Endothelial cell of umbilical vein (primary cell): ENCODE results near the gene ATXN1. TPM values are rescaled to one million over a fixed set of nuclear protein-coding genes. Genes with fewer than 3 reads are reported as not detected.

Experiments
- BruUV-seq: library from RNA; stranded (reverse); fragments of 400-500 nt; replicated peaks from 2 replicates; lab custom pipeline; 2021; lab: Mats Ljungman, UMichigan
- CTCF ChIA-PET: fragments of 300-600, 350-600 bp; sonication (Branson Sonifier 250); formaldehyde crosslinking; loops from one replicate; lab custom pipeline; 2021; ENCODE audit warnings: antibody characterized with exemption, inconsistent platforms; lab: Charles Lee
- POLR2A ChIA-PET: fragments of 300-600, 350-600 bp; sonication (Branson Sonifier 250); formaldehyde crosslinking; loops from one replicate; lab custom pipeline; 2021; ENCODE audit warnings: antibody characterized with exemption, inconsistent platforms; lab: Charles Lee
- DNase-seq: peaks from one replicate; pipeline ENCODE4 v3.0.0-alpha.2; 2011; ENCODE audit warnings: low read depth, low spot score
- FAIRE-seq: peaks from 2 replicates; lab custom pipeline; 2011; peaks lifted over from hg19 to GRCh38; lab: Jason Lieb, UNC
- H2AFZ ChIP-seq: 2 replicates; pipeline ENCODE4 v1.6.0; 2012; ENCODE audit warnings: low read depth, low read length, control low read depth, inconsistent platforms
- H3K27ac ChIP-seq: 2 replicates; pipeline ENCODE4 v1.5.1; 2011; ENCODE audit warnings: low read depth, mild to moderate bottlenecking, control low read depth, low read length, moderate library complexity; ENCODE audit not compliant: insufficient read depth
- H3K27me3 ChIP-seq, 2 experiments: 2 replicates each; pipeline versions ENCODE4 v1.6.0 to v1.6.1; 2011; ENCODE audit warnings: low read length in 2 of 2, mixed read lengths in 1 of 2; ENCODE audit not compliant: control insufficient read depth in 2 of 2, insufficient read depth in 2 of 2
- H3K36me3 ChIP-seq, 2 experiments: 2 replicates in 1 of 2; 3 replicates in 1 of 2; pipeline ENCODE4 v1.5.1; 2011; ENCODE audit warnings: low read length in 2 of 2, mild to moderate bottlenecking in 1 of 2, moderate library complexity in 1 of 2; ENCODE audit not compliant: control insufficient read depth in 2 of 2, insufficient read depth in 2 of 2; ENCODE audit errors: extremely low read depth in 1 of 2
- H3K4me1 ChIP-seq: 3 replicates; pipeline ENCODE4 v1.5.1; 2011; ENCODE audit warnings: mild to moderate bottlenecking, low read length; ENCODE audit not compliant: control insufficient read depth, insufficient read depth; ENCODE audit errors: extremely low read depth
- H3K4me2 ChIP-seq: 2 replicates; pipeline ENCODE4 v1.6.1; 2011; ENCODE audit warnings: low read length, control low read depth, mixed read lengths; ENCODE audit not compliant: insufficient read depth
- H3K4me3 ChIP-seq, 3 experiments: fragments of 200-600 bp in 1 of 3; sonication (generic), shearing (Covaris generic) in 1 of 3; replicated peaks in 1 of 3; 2 replicates each; pipeline ENCODE4 v1.5.1; 2011 to 2016; ENCODE audit warnings: control low read depth in 3 of 3, low read length in 3 of 3, mild to moderate bottlenecking in 2 of 3, inconsistent platforms in 1 of 3, low read depth in 1 of 3, moderate library complexity in 1 of 3; ENCODE audit not compliant: insufficient read depth in 1 of 3
- H3K79me2 ChIP-seq: 2 replicates; pipeline ENCODE4 v1.6.0; 2012; ENCODE audit warnings: low read length, inconsistent platforms; ENCODE audit not compliant: control insufficient read depth, insufficient read depth
- H3K9ac ChIP-seq: replicated peaks from 2 replicates; pipeline ENCODE3; 2011; ENCODE audit warnings: low read length, control low read depth; ENCODE audit not compliant: insufficient read depth; ENCODE audit errors: extremely low read depth
- H3K9me1 ChIP-seq: replicated peaks from 3 replicates; pipeline ENCODE4 v1.6.0; 2011; ENCODE audit warnings: mild to moderate bottlenecking, low read length; ENCODE audit not compliant: control insufficient read depth, insufficient read depth; ENCODE audit errors: extremely low read depth
- H3K9me3 ChIP-seq: replicated peaks from 2 replicates; pipeline ENCODE4 v1.5.1; 2012; ENCODE audit warnings: low read length, inconsistent platforms; ENCODE audit not compliant: control insufficient read depth, insufficient read depth
- H4K20me1 ChIP-seq: replicated peaks from 2 replicates; pipeline ENCODE3; 2011; ENCODE audit warnings: mild to moderate bottlenecking, low read length; ENCODE audit not compliant: control insufficient read depth, insufficient read depth; ENCODE audit errors: extremely low read depth
- EZH2 ChIP-seq: IDR thresholded peaks from 2 replicates; pipeline ENCODE4 v1.6.1; 2012; ENCODE audit warnings: borderline replicate concordance, low read depth, mild to moderate bottlenecking, moderate library complexity, low read length, inconsistent platforms; ENCODE audit not compliant: severe bottlenecking
- FOS ChIP-seq: IDR thresholded peaks from 2 replicates; pipeline ENCODE4 v1.6.1; 2011; ENCODE audit warnings: mild to moderate bottlenecking, low read length, moderate library complexity, borderline replicate concordance; ENCODE audit not compliant: insufficient read depth
- GATA2 ChIP-seq: IDR thresholded peaks from 2 replicates; pipeline ENCODE4 v1.7.0; 2011; ENCODE audit warnings: low read depth, mild to moderate bottlenecking, moderate library complexity, mixed read lengths, low read length; ENCODE audit not compliant: insufficient read length, insufficient read depth
- JUN ChIP-seq: IDR thresholded peaks from 2 replicates; pipeline ENCODE4 v1.6.1; 2011; ENCODE audit warnings: borderline replicate concordance, low read depth; ENCODE audit not compliant: insufficient read length, insufficient read depth
- MAX ChIP-seq: IDR thresholded peaks from 2 replicates; pipeline ENCODE4 v1.6.1; 2011; ENCODE audit not compliant: insufficient read depth, insufficient read length
- MYC ChIP-seq: IDR thresholded peaks from one replicate; pipeline ENCODE4 v1.6.1; 2011; ENCODE audit warnings: mild to moderate bottlenecking, low read depth, low read length
- POLR2A ChIP-seq: IDR thresholded peaks from 2 replicates; pipeline ENCODE4 v1.6.1; 2012; ENCODE audit warnings: low read depth, mild to moderate bottlenecking, control low read depth, low read length
- POLR2AphosphoS5 ChIP-seq: IDR thresholded peaks from 2 replicates; pipeline ENCODE4 v1.6.1; 2012; ENCODE audit warnings: low read depth, mild to moderate bottlenecking, control low read depth, low read length, moderate library complexity; ENCODE audit not compliant: insufficient read depth
- dilution Hi-C: fragments of 300-500 bp; cut with MboI; formaldehyde crosslinking; loops from one replicate; pipeline ENCODE4 v1.15.0; 2019; ENCODE audit warnings: low sequenced_read_pairs; ENCODE audit not compliant: extremely low pct_ligation_motif_present
- intact Hi-C: fragments of 100-400 bp; cut with micrococcal nuclease; formaldehyde crosslinking; loops from one replicate; pipeline ENCODE4 v1.10.0; 2022
- polyA plus RNA-seq, 4 experiments: library from polyadenylated mRNA; depleted of rRNA in 3 of 4; stranded (reverse) in 3 of 4; unstranded in 1 of 4; fragments of >200 nt; gene quantifications; 2 replicates each; pipeline versions ENCODE4 v1.2.1 to v1.2.3, GENCODE V29; 2011 to 2012; ENCODE audit warnings: missing spikeins in 1 of 4
- total RNA-seq: library from RNA; stranded (reverse); gene quantifications from 2 replicates; pipeline ENCODE4 v1.2.3, GENCODE V29; 2021
- TF ChIP-seq, protein P1 (sequence below), 2 donors: IDR thresholded peaks; 1 replicate in 1 of 2; 2 replicates in 1 of 2; pipeline ENCODE4 v1.5.1; 2011; ENCODE audit warnings: low read length in 2 of 2, mild to moderate bottlenecking in 2 of 2, moderate library complexity in 2 of 2, control low read depth in 1 of 2, inconsistent platforms in 1 of 2, low read depth in 1 of 2; ENCODE audit not compliant: insufficient read depth in 1 of 2; ENCODE audit errors: extremely low read depth in 1 of 2

Gene ATXN1
- total and polyA plus RNA-seq, 2 donors (not counting 3 experiments of a cell fraction or from before 2014, with no cell fraction given): 16.4 to 33.0 TPM

- intact Hi-C loops (no loop called here), dilution Hi-C loops (no loop called here)
- DNase-seq: no peak
Measured at GRCh38 chr6:16371401-16371800, 389.9 kb downstream of the ATXN1 start.

More at GRCh38 chr6:16371401-16371800, 389.9 kb downstream of the ATXN1 start:
- ChIA-PET CTCF (interaction anchor here (1.5 kb wide), 1 partner anchor 25 kb away, joined by 3 read pairs; no protein-coding TSS in a partner anchor), POLR2A (no interaction called here)
- Histone ChIP-seq H3K9me3 (no peaks in the 10 kb centered on the region), H3K36me3 (no peaks in the 10 kb centered on the region), H3K27me3 (no peaks in the 10 kb centered on the region), H4K20me1 (no peaks in the 10 kb centered on the region), H3K4me2 (no peak overlapping the region), H3K27ac (no peak overlapping the region), H2AFZ (no peak overlapping the region), H3K4me3 (no peak overlapping the region), H3K9ac (no peak overlapping the region), H3K79me2 (no peaks in the 10 kb centered on the region), H3K9me1 (no peaks in the 10 kb centered on the region), H3K4me1 (peaks cover 7% of the 10 kb centered on the region)
- TF ChIP-seq GATA2 (no peak), MAX (no peak), MYC (no peak), POLR2AphosphoS5 (no peak), POLR2A (no peak), FOS (no peak), JUN (no peak), EZH2 (no peak)
- TF ChIP-seq, protein P1, sequence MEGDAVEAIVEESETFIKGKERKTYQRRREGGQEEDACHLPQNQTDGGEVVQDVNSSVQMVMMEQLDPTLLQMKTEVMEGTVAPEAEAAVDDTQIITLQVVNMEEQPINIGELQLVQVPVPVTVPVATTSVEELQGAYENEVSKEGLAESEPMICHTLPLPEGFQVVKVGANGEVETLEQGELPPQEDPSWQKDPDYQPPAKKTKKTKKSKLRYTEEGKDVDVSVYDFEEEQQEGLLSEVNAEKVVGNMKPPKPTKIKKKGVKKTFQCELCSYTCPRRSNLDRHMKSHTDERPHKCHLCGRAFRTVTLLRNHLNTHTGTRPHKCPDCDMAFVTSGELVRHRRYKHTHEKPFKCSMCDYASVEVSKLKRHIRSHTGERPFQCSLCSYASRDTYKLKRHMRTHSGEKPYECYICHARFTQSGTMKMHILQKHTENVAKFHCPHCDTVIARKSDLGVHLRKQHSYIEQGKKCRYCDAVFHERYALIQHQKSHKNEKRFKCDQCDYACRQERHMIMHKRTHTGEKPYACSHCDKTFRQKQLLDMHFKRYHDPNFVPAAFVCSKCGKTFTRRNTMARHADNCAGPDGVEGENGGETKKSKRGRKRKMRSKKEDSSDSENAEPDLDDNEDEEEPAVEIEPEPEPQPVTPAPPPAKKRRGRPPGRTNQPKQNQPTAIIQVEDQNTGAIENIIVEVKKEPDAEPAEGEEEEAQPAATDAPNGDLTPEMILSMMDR (IDR thresholded peaks at IDR 0.05; ENCODE audit: extremely low read depth in 1 of 2, insufficient read depth in 1 of 2, low read depth in 1 of 2, low read length in 2 of 2): no peak
- BruUV-seq: no TSS peak
- FAIRE-seq: no peak
